Ureter (tissue), 1 donor: ENCODE measurements around the gene AGPAT4. TPM values are rescaled to one million over a fixed set of nuclear protein-coding genes. Genes with fewer than 3 reads are reported as not detected.
A peak's percentile ranks its signal among the peaks of the same experiment; 100 is the strongest.
"Not testable (repeated sequence)": the region's sequence is repeated elsewhere in the genome, so short reads cannot be mapped to it uniquely, and the experiment has no call there.

ENCODE experiments used
- DNase-seq: peaks from one replicate; pipeline ENCODE4 v3.0.0-alpha.2; 2020; ENCODE audit warnings: low spot score
- total RNA-seq: library from RNA; stranded (reverse); gene quantifications from one replicate; pipeline ENCODE4 v1.2.4, GENCODE V29; 2023
- donor health status: DM: yes; HTN: yes; CAD: no.

The AGPAT4 gene, protein sequence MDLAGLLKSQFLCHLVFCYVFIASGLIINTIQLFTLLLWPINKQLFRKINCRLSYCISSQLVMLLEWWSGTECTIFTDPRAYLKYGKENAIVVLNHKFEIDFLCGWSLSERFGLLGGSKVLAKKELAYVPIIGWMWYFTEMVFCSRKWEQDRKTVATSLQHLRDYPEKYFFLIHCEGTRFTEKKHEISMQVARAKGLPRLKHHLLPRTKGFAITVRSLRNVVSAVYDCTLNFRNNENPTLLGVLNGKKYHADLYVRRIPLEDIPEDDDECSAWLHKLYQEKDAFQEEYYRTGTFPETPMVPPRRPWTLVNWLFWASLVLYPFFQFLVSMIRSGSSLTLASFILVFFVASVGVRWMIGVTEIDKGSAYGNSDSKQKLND
- total RNA-seq: 20.2 TPM

DNA sequence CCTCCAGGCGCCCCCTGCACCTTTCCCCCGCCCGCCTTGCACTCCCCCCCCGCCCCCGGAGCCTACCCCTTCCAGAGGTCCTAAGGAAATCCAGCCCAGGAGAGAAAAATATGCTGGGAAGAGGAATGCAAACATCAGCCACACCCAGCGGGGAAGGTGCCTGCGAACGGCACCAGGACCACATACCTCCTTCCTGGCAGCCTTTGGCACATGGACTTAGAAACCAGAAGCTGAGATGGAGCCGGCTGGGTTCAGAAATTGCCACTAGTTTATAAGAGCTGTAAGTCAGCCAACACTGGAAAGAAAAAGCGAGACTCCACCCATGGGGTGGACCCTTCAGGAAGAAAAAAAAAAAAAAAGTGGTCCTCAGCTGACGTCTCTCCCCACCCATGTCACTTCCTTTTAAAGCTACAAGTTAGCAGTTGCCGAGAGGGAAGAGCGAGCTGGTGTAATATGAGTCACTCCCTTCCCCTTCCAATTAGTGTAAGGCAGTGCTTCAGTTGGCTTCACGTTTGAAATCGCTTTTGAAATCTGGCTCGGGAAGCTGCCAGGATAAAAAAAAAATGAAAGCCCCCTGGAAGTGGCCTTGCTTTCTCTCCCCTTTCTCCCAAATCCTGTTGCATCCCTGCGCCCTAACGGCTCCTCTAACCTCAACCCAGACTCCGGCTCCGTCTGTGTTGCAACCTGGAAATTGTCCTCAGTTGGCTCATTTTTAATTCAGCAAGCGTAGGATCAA, at the start of gene AGPAT4:
Gene AGPAT4, minus strand, starts transcription at position 310 of the 736 bp plus-strand sequence. CDS start 41,848 bp downstream, outside the sequence.
- peak; percentile 79 for DNase-seq

DNA sequence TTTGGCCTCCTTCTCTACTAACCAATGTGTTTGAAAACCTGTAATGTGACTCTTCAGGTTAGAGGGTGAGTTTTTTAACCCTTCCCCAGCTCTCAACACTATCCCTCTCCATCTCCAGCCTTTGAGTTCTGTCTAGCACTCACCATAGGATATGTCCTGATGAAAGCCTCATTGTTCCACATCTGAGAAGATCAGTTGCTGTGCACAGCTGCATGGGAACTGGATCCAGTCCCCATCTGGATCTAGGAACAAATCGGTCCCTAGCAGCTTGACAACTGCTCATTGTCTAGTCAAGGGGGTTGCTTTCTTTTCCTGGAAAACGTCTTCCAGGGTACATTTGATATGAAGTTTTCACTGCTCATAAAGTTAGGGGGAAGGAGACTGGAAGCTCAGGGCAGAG, 45.4 kb upstream of the AGPAT4 start:
- no peak for DNase-seq

DNA sequence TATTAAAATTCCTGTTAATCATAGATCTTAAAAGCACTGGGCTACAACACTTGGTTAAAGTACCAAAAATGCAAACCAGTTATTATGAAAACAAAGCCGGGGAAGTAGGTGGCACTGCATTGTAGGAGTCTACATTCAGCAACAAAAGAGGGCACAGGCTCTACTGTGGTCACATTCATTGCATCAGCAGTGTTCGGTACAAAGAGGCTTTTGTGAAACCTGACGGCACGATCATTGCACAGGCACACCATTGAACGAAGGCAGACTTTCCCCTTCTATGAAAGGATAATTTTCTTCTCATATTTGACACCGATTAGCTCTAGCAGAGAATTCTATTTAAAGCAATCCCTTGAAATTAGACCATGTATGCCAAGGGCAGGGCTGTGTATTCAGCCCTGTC, 44.6 kb upstream of the AGPAT4 start:
- no peak for DNase-seq

DNA sequence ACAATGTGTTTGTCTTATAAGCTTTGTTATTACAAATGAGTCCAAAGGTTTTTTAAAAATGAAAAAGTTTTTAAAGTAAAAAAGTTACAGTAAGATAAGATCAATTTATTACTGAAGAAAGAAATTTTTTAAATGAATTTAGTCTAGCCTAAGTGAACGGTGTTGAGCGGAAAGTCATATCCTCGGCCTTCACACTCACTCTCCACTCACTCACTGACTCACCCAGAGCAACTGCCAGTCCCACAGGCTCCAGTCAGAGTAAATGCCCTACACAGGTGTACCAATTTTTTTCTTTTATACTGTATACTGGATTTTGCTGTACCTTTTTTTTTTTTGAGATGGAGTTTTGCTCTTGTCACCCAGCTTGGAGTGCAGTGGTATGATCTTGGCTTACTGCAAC, 42.7 kb upstream of the AGPAT4 start:
- no peak for DNase-seq

DNA sequence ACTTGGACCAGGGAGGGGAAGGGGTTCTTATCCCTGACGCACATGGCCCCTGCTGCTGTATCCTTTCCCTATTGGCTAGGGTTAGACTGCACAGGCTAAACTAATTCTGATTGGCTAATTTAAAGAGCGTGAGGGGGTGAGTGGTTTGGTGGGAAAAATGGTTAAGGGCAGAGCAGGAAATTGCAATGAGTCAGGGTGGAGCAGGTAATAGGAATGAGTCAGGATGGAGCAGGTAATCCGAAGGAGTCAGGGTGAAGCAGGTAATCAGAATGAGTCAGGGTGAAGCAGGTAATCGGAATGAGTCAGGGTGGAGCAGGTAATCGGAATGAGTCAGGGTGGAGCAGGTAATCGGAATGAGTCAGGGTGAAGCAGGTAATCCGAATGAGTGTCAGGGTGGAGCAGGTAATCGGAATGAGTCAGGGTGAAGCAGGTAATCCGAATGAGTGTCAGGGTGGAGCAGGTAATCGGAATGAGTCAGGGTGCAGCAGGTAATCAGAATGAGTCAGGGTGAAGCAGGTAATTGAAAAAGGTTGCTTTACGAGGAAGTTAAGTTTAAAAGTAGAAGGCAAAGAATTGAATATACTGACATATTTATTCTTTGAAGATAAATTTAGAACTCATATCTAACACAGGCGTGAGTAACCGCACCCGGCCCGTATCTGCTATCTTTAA, 41.5 kb upstream of the AGPAT4 start:
- DNase-seq: not testable (repeated sequence)

DNA sequence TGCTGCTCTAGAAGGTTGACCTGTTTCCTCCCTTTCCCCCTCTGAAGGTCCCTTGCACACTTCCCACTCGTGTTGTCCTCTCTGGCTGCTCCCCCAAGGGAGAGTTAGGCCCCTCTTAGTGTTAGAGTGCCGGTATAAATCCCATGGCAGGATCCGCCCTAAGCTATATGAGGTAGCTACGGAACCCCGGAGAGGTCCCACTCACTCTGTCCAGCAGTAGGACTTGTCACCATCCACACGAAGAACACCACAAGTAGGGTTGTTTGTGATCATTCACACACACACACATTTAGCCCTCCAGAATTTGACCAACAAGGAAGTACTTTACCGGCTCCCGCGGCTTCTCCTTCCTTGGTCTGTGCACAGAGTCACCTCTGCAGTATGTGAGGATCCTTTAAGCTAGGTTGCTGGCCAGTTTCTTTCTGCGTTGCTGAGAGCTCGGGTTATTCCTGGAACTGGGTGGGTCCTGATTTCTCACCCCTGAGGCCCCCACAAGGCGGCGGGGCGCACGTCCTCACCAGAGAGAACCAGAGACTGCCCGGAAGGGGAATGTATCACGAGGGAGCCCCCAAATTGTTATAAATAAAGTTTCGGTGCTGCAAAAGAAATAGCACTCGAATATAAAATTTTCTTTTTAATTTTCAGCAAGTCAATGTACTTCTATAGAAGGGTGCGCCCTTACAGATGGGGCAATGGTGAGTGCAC, 40.8 kb upstream of the AGPAT4 start:
- DNase-seq: not testable (repeated sequence)

DNA sequence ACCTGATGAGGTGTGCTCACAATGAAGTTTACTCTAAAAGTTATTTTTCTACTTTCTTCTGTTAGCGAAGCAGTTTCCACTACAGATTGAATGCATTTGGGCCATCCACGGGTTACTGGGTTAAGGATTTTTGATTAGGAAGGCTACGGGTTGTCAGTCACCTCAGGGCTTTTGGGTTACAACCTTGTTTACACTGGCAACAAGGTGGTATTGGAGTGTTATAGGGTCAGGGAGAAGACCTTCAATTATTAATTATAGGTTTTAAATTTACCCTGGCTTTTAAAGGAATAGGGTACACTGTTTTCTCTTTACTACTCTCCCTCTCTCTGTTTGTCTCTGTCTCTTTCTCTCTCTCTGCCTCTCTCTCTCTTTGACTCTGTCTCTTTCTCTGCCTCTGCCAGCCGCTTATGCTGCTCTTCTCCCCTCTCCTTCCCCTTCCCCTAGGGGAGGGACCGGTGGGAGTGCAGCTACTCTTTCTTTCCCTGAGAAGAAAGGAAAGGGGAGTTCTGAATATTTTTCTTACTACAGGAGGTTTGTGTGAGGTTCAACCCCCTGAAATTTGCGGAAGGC, 40.2 kb upstream of the AGPAT4 start:
- no peak for DNase-seq

DNA sequence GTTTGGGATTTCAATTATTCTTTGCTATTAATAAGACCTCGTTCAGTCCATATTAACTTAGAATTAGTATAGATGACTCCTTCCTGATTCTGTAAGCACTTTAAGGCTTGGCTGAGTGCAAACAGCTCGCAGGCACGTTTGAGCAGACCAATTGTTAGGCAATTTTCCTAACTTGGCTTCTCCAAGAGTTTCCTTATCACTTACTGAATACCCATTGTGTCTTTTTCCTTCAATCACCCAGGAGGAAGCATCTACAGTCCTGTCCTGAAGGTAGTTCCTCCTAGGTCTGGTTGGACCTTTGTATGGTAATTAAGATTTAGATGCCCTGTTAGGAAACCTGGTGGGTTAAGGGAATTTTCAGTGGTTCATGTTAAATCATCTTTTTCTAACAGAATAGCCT, 39.6 kb upstream of the AGPAT4 start:
- not testable (repeated sequence) for DNase-seq

DNA sequence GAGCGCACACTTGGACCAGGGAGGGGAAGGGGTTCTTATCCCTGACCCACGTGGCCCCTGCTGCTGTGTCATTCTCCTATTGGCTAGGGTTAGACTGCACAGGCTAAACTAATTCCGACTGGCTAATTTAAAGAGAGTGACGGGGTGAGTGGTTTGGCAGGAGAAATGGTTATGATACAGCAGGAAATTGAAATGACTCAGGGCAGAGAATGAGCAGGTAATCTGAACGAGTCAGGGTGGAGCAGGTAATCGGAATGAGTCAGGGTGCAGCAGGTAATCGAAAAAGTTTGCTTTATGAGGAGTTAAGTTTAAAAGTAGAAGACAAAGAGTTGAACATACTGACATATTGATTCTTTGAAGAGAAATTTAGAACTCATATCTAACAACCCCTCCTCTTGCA, 35.9 kb upstream of the AGPAT4 start:
- DNase-seq: peak; percentile 12

DNA sequence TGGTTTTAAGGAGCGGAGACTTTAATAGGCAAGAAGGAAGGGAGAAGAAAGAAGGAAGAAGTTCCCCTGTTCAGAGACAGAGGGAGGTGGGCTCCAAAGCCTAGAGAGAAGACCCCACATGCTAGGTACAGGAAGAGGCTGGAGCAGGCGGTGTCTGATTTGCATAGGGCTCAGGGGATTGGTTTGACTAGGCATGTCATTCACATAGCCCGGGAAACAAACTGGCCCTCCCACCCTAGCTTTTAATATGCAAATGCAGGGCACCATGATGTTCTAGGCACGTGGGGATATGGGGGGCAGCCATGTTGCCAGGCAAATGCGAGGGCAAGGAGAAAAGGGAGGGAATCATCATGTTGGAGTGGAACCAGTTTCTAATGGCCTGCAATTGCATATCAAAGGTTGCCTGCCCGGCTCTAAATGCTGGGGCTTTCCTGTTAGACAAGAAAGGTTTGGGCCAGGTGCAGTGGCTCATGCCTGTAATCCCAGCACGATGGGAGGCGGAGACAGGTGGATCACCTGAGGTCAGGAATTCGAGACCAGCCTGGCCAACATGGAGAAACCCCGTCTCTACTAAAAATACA, 34.3 kb upstream of the AGPAT4 start:
- no peak for DNase-seq

DNA sequence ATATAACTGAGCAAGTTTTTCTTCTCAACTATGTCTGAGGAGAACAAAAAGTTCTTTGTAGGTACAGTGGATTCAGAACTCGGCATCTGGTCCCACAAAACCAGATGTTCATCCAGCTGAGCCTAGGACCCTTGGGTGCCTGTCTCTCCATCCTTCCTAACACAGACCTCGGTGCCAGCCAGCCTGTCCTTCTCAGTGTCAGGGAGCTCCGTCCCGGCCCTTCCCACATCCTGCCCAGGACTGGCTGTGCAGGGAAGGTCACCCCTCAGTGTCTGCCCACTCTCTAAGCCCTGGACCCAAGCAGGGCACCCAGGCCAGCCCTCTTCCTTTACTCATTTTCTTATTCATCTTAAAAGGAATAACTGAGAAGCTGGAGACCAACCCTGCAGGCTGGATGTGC, 32.0 kb upstream of the AGPAT4 start:
- no peak for DNase-seq

DNA sequence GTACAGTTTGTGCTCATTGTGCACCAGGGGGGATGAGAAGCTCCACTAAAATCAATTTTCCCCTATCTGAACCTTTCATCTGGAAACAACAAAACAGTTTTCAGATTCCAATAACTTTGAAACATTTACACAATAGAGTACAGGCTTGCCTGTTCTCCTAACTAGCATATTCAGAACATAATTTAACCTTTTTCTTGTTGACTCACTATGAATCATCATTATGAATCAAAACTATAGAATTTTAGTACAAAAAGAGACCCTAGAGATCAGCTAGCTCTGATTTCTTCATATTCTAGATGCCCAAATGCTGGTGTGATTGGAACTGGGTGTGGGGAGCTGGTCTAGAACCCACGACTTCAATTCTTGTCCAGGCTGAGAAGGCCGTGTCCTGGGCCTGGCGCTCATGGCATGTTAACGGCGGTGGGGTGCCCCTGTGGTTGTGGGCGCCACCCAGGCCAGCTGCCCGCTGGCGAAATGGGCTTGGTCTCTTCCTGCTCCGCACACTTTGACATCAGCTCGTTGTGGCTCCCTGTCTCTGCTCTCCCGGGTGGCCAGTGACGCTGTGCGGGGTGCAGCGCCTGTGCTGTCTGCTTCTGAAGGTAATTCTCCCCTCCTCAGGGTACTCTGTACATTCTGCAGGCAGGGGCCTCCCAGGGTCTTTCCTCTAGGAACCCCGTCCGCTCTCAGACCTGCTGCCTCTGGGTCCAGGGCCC, 29.9 kb upstream of the AGPAT4 start:
- DNase-seq: no peak

DNA sequence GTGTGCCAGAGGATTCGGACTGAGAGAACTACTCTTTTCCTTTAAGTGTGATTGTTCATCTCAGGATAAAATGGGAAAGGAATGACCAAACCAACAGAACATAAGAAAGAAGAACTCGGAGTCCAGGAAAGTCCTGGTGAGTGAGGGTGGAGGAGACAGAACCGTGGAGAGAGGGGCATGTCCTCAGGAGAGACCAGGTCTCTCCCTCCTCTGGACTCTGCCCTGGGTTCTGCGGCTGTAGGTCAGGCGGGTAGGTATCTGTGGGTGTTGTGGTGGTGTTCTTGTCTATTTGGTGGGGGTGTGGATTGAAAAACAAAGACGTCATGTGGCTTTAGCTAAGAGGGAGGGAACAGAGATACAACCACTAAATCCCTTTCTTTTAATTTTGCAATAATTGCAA, 29.1 kb upstream of the AGPAT4 start:
- DNase-seq: no peak

DNA sequence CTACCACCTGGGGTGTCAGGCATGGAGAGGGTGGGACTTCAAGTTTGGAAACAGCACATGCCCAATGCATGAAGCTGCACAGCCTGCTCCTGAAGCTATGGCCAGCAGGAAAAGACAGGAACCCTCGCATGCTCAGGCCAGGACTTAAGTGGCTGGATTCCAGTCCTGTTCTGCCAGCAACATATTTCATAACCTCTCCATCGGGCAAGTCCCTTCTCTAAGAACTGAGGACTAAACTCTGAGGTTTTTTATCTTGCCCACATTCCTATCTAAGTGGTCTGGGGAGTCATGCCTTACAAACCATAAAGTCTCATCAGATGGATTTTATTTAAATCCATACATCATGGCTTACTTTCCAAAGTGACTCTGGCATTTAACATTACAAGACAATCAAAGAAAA, 27.5 kb upstream of the AGPAT4 start:
- no peak for DNase-seq

DNA sequence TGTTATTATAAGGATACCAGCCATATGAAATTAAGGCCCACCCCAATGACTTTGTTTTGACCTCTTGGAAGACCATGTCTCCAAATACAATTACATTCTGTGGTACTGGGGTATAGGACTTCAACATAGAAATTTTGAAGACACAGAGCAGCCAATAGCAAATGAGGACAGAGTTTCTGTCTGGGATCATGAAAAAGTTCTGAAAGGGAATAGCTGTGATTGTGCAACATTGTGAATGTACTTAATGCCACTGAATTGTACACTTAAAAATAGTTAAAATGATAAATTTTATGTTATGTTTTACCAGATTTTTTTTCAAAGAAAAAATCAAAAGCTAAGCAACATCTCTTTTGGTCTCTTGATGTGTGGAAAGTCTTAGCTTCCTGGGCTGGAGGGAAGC, 27.0 kb upstream of the AGPAT4 start:
- DNase-seq: no peak

DNA sequence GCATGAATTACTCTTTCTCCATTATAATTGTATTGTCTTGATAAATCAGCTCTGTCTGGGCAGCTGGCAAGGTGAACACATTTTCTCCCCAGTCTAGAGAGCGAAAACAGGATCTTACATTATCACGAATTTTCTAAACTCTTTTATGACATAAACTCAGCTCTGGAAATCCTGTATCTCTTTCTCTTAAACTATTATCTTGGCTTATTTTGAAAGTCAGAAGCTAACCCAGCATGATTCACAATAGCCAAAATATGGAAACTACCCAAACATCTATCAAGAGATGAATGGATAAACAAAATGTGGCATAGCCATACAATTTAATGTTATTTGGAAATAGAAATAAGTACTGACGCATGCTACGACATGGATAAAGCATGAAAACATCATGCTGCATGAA, 25.9 kb upstream of the AGPAT4 start:
- no peak for DNase-seq

DNA sequence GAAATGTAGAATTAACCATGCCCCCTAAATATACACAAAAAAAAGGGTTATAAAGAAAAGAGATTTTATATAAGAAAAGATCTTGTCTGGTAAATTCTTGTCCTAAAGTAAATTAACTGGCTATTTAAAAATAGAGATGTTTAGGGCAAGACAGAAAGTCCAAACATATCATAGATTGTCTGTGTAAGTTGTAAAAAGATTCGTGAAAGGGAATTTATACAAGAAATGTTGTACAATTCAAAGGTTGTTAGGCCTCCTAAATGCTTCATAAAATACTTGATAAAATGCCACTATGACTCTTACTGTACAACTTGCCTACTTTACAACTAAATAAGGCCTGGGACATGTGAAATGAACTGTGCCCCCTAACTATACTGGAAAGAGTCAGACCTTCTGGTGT, 21.9 kb upstream of the AGPAT4 start:
- no peak for DNase-seq

DNA sequence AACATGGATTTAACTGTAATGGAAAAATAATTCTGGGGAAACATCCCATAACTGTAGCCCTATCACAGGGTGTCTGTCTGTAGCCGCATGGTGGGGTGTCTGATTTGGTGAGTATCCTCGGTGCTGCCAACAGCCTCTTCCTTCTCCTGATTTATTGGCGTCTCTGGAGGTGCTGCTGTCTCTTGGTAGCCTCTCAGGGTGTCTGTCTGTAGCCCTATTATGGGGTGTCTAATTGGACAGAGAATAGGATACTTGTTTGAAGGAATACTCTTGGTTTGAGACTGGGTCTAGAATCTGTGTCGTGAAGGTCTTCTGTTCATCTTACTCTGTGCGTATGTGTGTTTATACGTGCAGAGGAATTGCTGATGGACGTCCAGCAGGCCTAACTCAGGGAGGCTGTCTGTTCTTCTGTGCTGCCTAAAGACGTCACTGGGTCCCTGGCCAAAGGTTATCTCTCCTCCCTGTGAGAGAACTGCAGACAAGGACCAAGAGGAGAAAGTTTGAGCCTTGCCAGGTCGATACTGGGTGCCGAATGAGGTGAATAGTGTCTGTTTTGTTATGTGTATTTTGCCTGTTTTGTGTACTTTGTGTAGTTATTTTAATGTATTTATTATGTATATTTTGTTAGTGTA, 18.9 kb upstream of the AGPAT4 start:
- DNase-seq: no peak

DNA sequence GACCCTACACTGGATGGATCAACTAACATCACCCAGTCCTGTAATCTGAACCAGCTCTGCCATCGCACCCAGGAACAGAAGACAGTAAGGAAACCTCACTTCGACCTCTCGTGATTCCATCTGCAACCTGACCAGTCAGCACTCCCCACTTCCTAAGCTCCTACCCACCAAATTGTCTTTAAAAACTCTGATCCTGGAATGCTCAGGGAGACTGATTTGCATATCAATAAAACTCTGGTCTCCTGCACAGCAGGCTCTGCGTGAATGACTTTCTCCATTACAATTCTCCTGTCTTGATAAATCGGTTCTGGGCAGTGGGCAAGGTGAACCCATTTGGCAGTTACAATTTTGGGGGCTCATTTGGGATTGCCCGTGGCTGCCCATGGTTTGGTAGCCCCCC, 18.3 kb upstream of the AGPAT4 start:
- DNase-seq: no peak

DNA sequence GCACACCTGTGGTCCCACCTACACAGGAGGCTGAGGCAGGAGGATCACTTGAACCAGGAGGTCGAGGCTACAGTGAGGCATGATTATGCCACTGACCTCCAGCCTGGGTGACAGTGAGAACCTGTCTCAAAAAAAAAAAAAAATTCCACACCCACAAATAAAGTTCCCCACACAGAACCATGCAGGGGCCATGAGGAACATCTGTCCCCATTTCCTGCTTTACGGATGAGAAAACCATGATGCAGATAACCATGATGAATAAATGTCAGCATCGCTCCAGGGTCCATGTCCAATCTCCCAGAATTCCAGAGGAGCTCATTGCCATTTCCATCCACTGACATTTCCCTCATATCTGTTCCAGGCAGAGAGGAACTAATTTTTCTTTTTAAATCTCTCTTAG, 16.9 kb upstream of the AGPAT4 start:
- no peak for DNase-seq
